GM18520 (cell line): ENCODE measurements around the gene ZCCHC17.
"Not testable (repeated sequence)": the region's sequence is repeated elsewhere in the genome, so short reads cannot be mapped to it uniquely, and the experiment has no call there.

Experiments
- ATAC-seq: cut with Tn5 transposase; IDR thresholded peaks from one replicate; pipeline ENCODE4 v1.9.1; 2021; ENCODE audit not compliant: unreplicated experiment

ZCCHC17 gene

DNA sequence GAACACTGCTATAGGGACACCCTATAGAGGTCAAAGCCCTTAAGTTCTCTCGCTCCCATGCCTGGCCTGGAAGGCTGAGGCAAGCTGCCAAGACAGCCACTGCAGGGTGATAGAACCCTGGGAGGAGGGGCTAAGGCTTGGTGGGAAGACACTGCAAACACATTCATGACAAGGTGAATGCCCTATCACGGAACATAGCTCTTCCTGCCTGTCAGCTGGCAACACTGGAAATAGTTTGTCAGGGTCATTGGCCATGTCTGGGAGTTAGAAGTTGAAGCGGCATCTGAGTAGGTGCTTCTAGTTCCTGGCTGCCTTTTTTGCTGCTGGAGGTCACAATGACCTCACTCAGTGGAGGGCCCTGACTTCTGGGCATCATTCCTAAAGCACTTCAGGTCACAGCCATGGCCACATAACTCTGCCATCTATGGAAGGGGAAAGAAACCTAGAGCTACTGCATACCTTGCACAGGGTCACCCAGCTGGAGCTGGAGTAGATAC lies 71.8 kb downstream of the ZCCHC17 start:
- ATAC-seq: no peak

- no peak for ATAC-seq
Observed at GRCh38 chr1:31370021-31370420, 73.2 kb downstream of the ZCCHC17 start.

DNA sequence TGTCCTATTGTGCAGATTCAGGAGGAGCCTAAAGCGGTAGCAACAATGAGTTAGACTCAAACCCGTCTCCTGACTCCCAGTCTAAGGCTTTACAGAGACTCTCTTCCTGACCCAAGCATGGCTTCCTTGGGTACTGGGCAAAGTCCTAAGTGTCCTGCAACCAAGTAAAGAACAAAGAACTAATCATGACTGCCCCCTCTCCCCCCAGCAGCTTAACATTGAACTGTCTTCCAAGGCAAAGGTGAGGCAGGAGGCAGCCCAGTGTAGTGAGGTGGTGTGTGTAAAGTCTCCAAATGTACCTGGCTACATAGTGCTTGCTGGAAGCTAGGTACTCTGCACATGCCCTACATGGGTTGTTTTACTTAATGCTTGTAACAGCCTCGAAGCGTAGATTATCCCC lies 73.7 kb downstream of the ZCCHC17 start:
- ATAC-seq: no peak

DNA sequence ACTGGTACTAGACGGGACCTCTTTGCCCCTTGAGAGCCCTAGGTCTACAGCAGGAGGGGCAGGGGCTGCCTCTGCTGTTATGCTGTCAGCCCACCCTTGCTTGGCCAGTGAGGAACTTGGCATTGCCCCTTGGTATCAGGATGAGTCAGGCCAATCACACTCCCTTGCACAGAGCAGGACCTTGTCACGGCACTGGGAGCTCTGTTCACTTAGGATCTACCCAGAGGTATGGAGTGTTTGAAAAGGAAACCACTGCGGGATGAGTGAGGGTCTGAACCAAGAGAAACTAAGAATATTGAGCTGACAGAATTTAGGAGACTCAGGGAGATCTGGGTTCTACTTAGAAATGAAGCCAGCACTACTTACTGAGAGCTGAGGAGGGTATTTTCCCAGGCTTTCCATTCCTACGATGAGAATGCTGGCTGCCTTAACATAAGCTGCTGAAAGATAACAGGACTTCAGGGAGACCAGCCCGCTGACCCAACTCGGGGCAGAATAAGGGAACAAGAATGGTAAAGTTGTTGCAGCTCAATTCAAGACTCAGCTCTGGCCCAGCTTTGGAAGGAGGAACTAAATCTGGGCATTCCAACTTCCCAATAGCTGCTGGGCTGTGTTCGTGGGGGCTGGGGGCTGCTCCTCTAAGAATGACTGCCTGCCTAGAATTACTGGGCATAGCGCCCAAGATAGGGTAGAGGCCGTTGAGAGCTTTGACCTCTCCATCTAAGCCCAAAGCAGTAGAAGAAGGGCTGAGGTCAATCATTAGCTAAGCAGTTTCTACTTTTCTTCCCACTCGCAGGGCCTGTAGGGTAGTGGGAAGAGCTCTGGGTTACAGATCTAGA lies 74.5 kb downstream of the ZCCHC17 start:
- no peak for ATAC-seq

GRCh38 chr1:31372051-31372450 lies 75.2 kb downstream of the ZCCHC17 start:
- ATAC-seq: no peak

DNA sequence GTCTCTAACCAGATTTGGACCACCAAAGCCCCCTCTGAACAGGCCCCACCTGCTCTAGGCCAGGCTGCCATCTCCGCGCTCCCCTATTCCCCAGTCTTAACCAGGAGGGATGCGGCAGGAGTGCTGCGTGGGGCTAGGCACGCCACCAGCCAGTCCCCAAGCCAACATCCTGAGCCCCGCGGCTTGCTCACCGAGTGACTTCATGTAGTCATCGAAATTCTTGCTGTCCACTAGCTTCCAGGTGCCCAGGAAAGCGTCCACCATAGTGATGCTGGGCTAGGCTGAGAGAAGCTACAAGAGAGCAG lies 75.9 kb downstream of the ZCCHC17 start:
- ATAC-seq: no peak

- ATAC-seq: no peak
Observed at GRCh38 chr1:31373056-31373896, 76.4 kb downstream of the ZCCHC17 start, which contains the start of gene FABP3. FABP3 (minus strand) TSS chr1:31373076; CDS start chr1:31373014, 62 bp downstream.

DNA sequence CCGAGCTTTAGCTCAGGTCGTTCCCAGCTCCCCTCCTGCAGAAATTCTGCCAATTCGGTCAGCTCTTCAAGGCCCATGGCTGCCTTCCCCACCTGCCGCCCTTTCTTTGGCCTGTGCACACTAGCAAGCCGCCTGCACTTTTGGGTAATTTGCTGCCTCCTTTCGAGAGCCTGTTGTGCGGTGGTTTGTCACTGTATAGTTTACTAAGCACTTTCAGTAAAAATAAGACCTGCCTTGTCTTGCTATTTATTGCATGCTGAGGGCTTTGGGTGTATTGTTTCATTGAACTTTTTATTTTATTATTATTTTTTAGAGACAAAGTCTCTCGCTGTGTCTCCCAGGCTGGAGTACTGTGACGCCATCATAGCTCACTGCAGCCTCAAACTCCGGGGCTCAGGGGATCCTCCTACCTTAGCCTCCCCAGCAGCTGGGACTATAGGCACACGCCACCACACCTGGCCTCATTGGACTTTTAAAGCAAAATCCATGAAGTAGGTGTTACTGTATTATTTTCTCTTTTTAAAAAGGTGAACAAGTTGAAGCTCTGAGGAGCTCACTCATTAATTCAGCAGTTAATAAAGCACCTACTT lies 77.2 kb downstream of the ZCCHC17 start:
- no peak for ATAC-seq

DNA sequence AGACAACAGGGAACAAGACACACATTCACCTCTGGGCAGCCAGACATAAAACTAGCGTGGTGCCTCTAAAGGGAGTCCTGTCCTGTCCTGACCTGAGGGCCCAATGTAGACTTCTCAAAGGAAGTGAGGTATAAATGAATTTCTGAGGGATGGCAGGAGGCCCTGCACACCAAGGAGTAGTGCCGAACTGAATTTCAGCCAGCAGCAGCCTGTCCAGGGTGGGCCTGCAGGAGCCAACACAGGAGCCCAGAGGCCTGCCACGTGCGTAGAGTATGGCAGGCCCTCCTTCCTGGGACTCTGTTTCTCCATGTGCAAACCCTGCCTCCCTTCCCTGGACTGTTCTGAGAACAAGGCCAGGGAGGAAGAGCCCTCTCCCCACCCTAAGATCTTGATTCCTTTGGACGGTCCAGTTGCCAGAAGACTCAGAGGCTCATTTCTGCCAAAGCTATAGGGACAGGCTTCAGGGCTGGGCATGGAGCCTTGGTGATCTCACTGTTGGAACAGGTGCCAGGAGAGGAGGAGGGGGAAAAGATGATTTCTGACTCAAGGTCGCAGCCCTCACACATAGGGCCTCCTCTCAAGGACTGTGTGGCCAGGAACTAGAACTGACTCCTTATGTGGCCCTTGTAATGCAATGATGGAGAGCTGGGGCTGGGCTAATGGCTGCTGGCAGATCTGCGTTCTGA lies 77.8 kb downstream of the ZCCHC17 start:
- ATAC-seq: no peak

GRCh38 chr1:31376375-31377134 lies 79.7 kb downstream of the ZCCHC17 start:
- no peak for ATAC-seq

DNA sequence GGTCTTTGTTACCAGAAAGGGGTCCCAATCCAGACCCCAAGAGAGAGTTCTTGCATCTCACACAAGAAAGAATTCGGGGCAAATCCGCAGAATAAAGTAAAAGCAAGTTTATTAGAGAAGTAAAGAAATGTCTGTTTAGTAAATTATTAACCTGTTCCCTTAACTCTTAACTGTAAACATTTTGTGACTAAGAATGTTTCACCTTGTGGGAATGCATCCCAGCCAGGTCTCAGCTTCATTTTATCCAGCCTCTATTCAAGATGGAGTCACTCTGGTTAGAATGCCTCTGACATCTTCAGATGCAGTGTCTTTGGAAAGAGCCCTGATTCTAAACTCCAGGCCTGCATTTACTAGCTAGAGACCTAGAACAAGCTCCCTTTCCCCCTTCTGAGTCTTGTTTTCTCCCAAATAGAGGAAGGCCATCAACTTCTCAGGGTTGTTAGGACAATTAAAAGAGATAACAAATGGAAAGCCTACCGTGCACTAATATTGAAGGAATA lies 80.6 kb downstream of the ZCCHC17 start:
- no peak for ATAC-seq

DNA sequence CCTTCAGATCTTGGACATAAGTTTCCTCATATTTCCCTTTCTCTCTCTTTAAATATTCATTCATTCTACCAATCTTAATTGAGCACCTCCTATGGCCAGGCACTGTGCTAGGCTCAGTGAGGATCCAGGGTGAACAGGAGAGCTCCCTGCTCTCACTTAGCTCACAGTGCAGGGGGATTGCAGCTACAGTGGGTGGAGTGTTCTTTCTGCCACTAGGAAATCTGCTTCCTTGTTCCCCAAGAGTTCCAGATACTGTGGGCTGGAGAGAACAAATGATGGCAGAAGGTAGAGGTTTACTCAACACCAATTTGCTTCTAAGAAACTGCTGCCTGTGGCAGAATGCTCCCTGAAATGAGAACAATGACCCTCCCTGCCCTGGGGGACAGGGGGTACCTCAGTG lies 81.2 kb downstream of the ZCCHC17 start:
- ATAC-seq: no peak

DNA sequence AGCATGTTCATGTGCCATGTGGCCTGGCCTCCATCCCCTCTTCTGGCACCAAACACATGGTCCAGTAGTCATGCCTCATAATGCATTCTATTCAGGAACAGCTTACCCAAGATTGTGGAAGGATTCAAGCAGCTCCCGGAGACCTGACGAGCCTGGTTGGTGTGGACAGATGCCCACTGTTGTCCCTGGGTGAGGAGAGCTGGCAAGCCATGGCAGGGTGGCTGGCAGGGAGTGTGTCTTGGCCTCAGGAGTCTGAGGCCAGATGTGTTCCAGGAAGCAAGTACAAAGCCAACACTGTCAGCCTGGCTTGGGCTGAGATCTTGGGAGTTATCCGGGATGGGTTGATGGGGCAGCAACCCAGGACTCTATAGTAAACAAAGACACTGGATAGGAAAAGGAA lies 83.3 kb downstream of the ZCCHC17 start:
- ATAC-seq: no peak

DNA sequence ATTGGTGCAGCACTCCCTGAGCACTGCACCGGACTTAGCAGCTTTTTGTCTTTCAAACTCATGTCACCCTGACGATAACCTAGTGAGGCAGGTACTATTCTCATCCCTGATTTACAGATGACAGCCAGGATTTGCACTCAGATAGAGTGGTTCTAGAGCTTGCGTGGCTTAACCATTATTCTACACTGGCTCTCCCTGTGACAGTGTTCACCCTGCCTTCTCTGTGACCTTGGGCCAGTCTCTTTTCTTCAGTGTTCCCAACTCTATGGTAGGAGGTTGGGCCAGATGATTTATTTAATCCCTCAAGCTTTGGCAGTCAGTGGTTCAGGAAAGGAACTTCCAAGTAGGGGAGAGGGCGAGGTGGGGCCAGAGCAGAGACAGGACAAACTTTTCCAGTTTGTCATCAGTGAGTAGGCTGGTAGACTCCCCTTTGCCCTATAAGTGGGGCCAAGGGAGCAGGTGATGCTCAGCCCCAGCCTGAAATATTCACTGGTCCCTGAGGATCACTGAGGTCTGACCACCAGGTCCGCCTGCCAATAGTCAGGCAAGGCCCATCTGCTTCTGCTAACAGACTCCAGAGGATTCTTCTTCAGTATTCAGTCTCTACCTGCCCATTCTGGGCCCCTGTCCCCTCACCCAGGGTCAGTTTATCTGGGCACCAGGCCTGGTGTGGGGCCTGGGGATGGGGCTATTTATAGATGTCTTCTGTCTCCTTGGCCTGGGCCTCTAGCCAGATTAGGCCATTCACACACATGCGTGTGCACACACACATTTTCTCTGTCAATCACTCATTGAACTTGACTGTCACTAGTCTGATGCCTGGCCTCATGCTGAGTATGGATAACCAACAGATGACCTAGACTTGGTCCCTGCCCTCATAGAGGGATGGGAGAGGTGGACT lies 84.8 kb downstream of the ZCCHC17 start:
- ATAC-seq: no peak

DNA sequence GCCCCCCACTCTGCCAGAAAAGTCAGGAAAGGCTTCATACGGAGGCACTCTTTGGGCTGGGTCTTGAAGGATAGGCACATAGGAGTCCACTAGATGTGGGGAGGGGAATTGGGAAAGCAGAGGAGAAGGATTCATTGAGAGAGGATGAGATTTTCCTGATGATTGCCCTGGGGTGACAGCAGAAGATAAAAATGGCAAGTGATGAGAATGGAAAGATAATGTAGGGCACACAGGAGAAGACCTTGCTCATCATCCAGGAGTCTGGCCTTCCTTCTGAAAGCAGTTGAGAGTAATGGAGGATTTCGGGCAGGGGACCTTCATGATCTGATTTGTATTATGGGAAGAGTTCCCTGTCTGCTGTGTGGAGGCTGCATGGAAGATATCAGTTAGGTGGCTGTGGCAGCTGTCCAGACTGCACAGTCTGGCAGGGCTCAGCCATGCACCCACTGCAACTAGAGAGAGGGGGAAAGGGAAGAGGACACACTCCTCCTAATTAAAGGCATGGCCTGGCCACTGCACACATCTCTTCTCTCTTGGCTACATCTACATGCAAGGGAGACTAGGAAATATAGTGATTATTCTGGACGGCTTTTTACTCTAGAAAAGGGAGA lies 85.7 kb downstream of the ZCCHC17 start:
- ATAC-seq: no peak

- ATAC-seq: no peak
Observed at GRCh38 chr1:31383967-31384366, 87.1 kb downstream of the ZCCHC17 start.

DNA sequence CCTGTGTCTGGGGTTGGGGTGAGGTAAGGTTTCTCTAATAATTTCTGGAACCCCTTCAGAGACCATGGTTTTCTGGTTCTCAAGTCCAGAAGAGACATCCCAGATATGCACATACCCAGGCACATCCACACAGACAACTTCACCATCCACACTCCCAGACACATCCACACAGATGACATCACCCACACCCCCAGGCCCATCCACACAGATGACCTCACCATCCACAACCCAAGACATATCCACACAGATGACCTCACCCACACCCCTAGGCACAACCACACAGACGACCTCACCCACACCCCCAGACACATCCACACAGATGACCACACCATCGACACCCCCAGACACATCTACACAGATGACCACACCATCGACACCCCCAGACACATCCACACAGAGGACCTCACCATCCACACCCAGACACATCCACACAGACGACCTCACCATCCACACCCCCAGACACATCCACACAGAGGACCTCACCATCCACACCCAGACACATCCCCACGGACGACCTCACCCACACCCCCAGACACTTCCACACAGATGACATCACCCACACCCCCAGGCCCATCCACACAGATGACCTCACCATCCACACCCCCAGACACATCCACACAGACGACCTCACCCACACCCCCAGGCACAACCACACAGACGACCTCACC lies 89.9 kb downstream of the ZCCHC17 start:
- not testable (repeated sequence) for ATAC-seq

- no peak for ATAC-seq
Observed at GRCh38 chr1:31387612-31388011, 90.8 kb downstream of the ZCCHC17 start.
